NCI-H526 (cell line): ENCODE measurements around the gene UFD1.

Experiments
- DNase-seq, 2 experiments: peaks; one replicate each; lab custom pipeline; 2025; lab: John Stamatoyannopoulos, UW

UFD1 gene

GRCh38 chr22:19478901-19479354, at the start of gene UFD1:
Gene UFD1, minus strand, starts transcription at chr22:19479193. Its CDS starts 108 bp downstream, at chr22:19479085.
- DNase-seq, result peak; percentile 53 to 76

GRCh38 chr22:19527861-19528417, 48.9 kb upstream of the UFD1 start:
- DNase-seq, result no peak

GRCh38 chr22:19527321-19527721, 48.3 kb upstream of the UFD1 start:
- no peak for DNase-seq

GRCh38 chr22:19526702-19527111, 47.7 kb upstream of the UFD1 start:
- no peak for DNase-seq

GRCh38 chr22:19526076-19526701, 47.2 kb upstream of the UFD1 start:
- DNase-seq, result no peak

GRCh38 chr22:19525666-19526065, 46.7 kb upstream of the UFD1 start:
- no peak for DNase-seq

GRCh38 chr22:19525116-19525660, 46.2 kb upstream of the UFD1 start:
- DNase-seq, result no peak

- peak in 1 of 2 experiments; percentile 23 for DNase-seq
Measured at GRCh38 chr22:19524170-19525115, 45.5 kb upstream of the UFD1 start, which contains the start of gene CLDN5. Gene CLDN5, minus strand, starts transcription at chr22:19524410. Its CDS starts 155 bp downstream, at chr22:19524255.

GRCh38 chr22:19523240-19524169, 44.5 kb upstream of the UFD1 start:
- DNase-seq, result peak in 1 of 2 experiments; percentile 66

- DNase-seq, result no peak
Measured at GRCh38 chr22:19522881-19523239, 43.9 kb upstream of the UFD1 start.

GRCh38 chr22:19522190-19522880, 43.3 kb upstream of the UFD1 start:
- no peak for DNase-seq

- no peak for DNase-seq
Measured at GRCh38 chr22:19520566-19521305, 41.7 kb upstream of the UFD1 start.

- DNase-seq, result no peak
Measured at GRCh38 chr22:19520007-19520406, 41.0 kb upstream of the UFD1 start.

- no peak for DNase-seq
Measured at GRCh38 chr22:19519041-19519926, 40.3 kb upstream of the UFD1 start.

GRCh38 chr22:19518635-19519034, 39.6 kb upstream of the UFD1 start:
- DNase-seq, result no peak

- DNase-seq, result no peak
Measured at GRCh38 chr22:19517919-19518611, 39.1 kb upstream of the UFD1 start.

- DNase-seq, result no peak
Measured at GRCh38 chr22:19517171-19517500, 38.1 kb upstream of the UFD1 start.

- DNase-seq, result no peak
Measured at GRCh38 chr22:19516378-19517170, 37.6 kb upstream of the UFD1 start.
